ENCODE measurements around the gene BCAS3.
A peak's percentile ranks its signal among the peaks of the same experiment; 100 is the strongest.

The BCAS3 gene

DNA sequence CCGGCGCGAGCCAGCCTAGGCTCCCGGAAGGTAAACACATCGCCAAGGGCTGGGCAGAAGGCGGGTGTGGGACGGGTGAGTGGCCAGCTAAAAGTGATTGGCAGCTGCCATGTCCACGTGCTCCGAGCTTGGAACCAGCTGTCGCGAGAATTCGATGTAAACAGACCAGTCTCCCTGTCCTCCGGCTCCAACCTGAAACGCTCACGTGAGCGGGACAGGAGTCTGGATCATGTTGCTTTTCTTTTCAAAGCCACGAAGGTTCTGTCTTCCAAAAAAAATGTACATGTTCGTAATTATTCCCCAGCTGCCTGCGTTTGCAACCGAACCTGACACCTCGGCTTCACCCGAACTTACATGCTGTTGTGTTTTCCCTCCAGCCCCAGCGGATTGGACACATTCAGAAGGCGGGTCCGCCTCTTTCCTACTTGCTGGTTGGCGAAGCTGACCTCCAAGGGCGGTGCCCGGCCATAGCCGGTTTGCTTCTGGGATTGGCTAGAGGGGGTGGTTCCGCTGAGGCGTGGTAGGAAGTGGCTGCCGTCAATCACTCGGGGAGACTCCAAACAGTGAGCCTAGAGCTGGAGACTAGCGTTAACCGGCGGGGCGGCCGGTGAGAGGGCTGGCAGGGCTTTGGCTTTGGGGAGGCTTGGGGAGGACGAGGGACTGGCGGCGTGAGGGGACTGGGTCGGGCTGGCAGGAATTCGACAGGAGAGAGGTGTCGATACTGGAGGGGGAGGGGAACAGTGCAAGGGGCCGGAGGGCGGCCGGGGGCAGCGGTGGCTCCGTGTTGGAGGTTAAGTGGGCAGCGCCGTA lies at the start of gene BCAS3:
TSS of gene BCAS3 (plus strand) at position 544 of the 810 bp plus-strand sequence.
- peak; percentile 94 for DNase-seq
- Mint-ChIP-seq H3K27me3 (no peaks in the 10 kb centered on the region), H3K9me3 (peaks cover 2% of the 10 kb centered on the region), H3K4me1 (ENCODE audit: low read depth) (peaks cover 20% of the 10 kb centered on the region), H3K4me3 (peak within 1 kb of the TSS; percentile 98), H3K27ac (peak within 1 kb of the TSS; percentile 98), H3K36me3 (ENCODE audit: low read depth) (peaks cover 9% of the 10 kb centered on the region)

DNA sequence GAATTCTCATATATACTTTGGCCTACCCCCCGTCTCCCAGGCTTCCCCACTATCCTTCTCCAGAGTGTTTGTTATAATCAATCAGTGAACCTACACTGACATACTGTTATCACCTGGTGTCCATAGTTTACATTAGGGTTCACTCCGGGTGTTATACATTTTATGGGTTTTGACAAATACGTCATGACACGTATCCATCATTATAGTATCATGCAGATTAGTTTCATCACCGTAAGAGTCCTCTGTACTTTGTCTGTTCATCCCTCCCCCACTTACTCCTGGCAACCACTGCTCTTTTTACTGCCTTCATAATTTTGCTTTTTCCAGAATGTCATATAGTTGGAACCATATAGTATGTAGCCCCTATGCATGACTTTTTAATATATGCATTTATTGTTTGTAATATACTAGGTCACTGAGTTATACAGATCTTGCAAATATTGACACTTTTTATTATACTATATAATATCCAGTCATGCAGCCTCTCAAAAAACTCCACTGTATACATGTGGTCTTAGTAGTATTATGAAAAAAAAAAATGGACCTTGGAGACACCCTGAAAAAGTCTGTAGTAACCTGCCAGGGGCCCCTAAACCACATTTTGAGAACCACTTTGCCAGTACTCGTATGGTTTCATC lies 49.3 kb upstream of the BCAS3 start:
- Mint-ChIP-seq H3K9me3 (no peaks in the 10 kb centered on the region), H3K4me3 (no peak overlapping the region), H3K36me3 (ENCODE audit: low read depth) (peaks cover 34% of the 10 kb centered on the region), H3K4me1 (ENCODE audit: low read depth) (peaks cover 18% of the 10 kb centered on the region), H3K27ac (no peak overlapping the region), H3K27me3 (no peaks in the 10 kb centered on the region)
- no peak for DNase-seq

DNA sequence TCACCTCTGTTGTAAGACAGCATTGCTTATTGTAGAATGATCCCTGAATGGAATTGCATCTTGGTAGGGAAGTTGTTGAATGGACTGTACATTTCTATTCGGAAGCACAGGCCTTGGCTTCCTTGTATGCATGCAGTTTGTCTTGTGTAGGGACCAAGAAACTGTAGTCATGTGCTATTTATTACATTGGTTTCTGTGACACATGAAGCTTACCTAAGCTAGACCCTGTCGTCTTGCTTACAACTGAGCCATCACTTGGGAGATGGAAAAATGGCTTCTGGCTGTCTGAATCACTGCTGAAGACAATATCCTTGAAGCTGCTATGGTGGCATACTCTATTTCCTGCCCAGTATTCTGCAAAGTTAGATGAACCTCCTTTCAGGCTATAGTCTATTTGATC lies 48.5 kb upstream of the BCAS3 start:
- H3K9me3 Mint-ChIP-seq: no peaks in the 10 kb centered on the region
- H3K4me3 Mint-ChIP-seq: no peak overlapping the region

DNA sequence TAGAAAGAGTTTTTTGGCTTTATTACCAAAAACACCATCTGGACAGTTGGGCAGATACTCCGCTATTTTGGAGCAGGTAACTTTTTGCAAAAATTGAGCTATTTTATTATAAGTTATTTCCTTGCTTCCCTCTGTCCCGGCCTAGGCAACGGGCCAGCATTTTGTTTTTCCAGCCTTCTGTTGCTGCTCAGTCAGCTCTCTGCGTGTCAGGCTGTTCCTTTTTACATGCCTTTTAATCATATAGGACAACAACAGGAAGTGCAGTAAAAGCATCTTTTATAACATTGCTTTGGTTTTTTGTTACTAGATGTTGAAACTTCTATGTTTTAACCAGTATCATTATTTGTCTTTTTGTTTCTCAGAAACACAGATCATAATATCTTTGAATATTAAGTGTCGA lies 47.3 kb upstream of the BCAS3 start:
- Mint-ChIP-seq H3K36me3 (ENCODE audit: low read depth) (peaks cover 46% of the 10 kb centered on the region), H3K27me3 (no peaks in the 10 kb centered on the region), H3K4me1 (ENCODE audit: low read depth) (peaks cover 18% of the 10 kb centered on the region), H3K27ac (peak overlapping the region; percentile 8), H3K4me3 (no peak overlapping the region), H3K9me3 (no peaks in the 10 kb centered on the region)
- no peak for DNase-seq

More for the DNA sequence above, 48.5 kb upstream of the BCAS3 start:
- Mint-ChIP-seq H3K36me3 (ENCODE audit: low read depth) (peaks cover 34% of the 10 kb centered on the region), H3K27ac (peak overlapping the region; percentile 4), H3K4me1 (ENCODE audit: low read depth) (peaks cover 18% of the 10 kb centered on the region), H3K27me3 (no peaks in the 10 kb centered on the region)
- no peak for DNase-seq

DNA sequence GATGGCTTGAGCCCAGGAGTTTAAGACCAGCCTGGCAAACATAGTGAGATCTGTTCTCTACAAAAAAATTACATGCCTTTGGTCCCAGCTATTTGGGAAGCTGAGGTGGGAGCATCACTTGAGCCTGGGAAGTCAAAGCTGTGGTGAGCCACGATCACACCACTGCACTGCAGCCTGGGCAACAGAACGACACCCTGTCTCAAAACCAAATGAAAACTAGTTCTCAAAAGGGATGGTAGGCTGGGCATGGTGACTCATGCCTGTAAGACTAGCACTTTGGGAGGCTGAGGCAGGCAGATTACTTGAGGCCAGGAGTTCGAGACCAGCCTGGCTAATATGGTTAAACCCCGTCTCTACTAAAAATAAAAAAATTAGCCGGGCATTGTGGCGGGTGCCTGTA lies 46.5 kb upstream of the BCAS3 start:
- Mint-ChIP-seq H3K4me1 (ENCODE audit: low read depth) (peaks cover 18% of the 10 kb centered on the region), H3K27ac (peak overlapping the region; percentile 29), H3K9me3 (no peaks in the 10 kb centered on the region), H3K4me3 (no peak overlapping the region), H3K27me3 (no peaks in the 10 kb centered on the region), H3K36me3 (ENCODE audit: low read depth) (peaks cover 48% of the 10 kb centered on the region)
- DNase-seq: no peak

DNA sequence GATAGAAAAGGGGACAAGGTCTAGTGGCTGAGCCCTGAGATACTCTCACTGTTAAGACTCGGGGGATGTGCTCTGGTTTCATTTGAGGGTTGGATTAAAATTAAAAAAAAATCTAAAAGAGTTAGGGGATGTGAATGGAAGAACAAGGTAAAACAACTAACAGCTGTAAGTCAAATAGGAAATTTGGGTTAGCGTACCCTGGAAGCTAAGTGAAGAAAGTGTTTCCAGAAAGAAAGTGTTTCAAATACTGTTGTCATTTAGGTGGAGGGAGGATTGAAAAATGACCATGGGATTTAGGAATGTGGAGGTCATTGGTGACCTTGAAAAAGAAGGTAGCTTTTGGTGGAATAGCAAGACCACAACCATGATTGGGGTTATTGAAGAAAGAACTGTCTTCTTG lies 40.0 kb upstream of the BCAS3 start:
- Mint-ChIP-seq H3K9me3 (no peaks in the 10 kb centered on the region), H3K4me3 (no peak overlapping the region), H3K27ac (no peak overlapping the region), H3K27me3 (no peaks in the 10 kb centered on the region), H3K36me3 (ENCODE audit: low read depth) (peaks cover 74% of the 10 kb centered on the region), H3K4me1 (ENCODE audit: low read depth) (peaks cover 10% of the 10 kb centered on the region)
- DNase-seq: no peak

DNA sequence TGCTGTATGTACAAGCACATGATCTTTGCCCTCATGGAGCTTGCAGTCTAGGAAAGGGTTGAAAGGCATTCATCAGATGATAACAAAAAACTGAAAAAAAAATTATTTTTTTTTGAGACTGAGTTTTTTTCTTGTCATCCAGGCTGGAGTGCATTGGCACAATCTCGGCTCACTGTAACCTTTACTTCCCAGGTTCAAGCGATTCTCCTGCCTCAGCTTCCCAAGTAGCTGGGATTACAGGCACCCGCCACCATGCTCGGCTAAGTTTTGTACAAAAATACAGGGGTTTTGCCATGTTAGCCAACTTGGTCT lies 38.7 kb upstream of the BCAS3 start:
- Mint-ChIP-seq H3K27me3 (no peaks in the 10 kb centered on the region), H3K4me3 (no peak overlapping the region), H3K9me3 (no peaks in the 10 kb centered on the region), H3K27ac (no peak overlapping the region), H3K36me3 (ENCODE audit: low read depth) (peaks cover 75% of the 10 kb centered on the region), H3K4me1 (ENCODE audit: low read depth) (peaks cover 10% of the 10 kb centered on the region)
- DNase-seq: no peak

DNA sequence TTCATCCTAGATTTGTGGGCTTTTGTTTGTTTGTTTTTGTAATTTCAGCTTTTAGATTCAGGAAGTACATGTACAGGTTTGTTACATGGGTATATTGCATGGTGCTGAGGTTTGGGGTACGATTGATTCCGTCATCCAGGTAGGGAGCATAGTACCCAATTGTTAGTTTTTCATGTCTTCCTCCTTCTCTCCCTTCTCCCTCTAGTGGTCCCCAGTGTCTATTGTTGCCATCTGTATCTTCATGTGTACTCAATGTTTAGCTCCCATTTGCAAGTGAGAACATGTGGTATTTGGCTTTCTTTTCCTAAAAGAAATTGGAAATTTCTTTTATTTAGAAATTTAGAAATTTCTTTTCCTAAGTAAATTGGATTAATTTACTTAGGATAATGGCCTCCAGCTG lies 37.1 kb upstream of the BCAS3 start:
- H3K4me1 Mint-ChIP-seq (ENCODE audit: low read depth): peaks cover 10% of the 10 kb centered on the region
- DNase-seq: no peak
- no peaks in the 10 kb centered on the region for H3K9me3 Mint-ChIP-seq
- no peak overlapping the region for H3K27ac Mint-ChIP-seq
- H3K4me3 Mint-ChIP-seq: no peak overlapping the region
- H3K27me3 Mint-ChIP-seq: no peaks in the 10 kb centered on the region
- peaks cover 65% of the 10 kb centered on the region for H3K36me3 Mint-ChIP-seq (ENCODE audit: low read depth)

DNA sequence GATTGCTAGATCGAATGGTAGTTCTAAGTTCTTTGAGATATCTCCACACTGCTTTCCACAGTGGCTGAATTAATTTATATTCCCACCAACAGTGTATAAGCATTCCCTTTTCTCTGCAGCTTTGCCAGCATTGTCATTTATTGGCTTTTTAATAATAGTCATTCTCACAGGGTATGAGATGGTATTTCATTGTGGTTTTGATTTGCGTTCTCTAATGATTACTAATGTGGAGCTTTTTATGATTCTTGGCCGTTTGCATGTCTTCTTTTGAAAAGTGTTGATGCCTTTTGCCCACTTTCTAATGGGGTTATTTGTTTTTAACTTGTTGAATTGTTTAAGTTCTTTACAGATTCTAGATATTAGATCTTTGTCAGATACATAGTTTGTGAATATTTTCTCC lies 36.5 kb upstream of the BCAS3 start:
- DNase-seq: no peak
- H3K4me1 Mint-ChIP-seq (ENCODE audit: low read depth): peaks cover 11% of the 10 kb centered on the region
- peaks cover 59% of the 10 kb centered on the region for H3K36me3 Mint-ChIP-seq (ENCODE audit: low read depth)
- no peaks in the 10 kb centered on the region for H3K27me3 Mint-ChIP-seq
- H3K27ac Mint-ChIP-seq: no peak overlapping the region
- H3K4me3 Mint-ChIP-seq: no peak overlapping the region
- no peaks in the 10 kb centered on the region for H3K9me3 Mint-ChIP-seq

DNA sequence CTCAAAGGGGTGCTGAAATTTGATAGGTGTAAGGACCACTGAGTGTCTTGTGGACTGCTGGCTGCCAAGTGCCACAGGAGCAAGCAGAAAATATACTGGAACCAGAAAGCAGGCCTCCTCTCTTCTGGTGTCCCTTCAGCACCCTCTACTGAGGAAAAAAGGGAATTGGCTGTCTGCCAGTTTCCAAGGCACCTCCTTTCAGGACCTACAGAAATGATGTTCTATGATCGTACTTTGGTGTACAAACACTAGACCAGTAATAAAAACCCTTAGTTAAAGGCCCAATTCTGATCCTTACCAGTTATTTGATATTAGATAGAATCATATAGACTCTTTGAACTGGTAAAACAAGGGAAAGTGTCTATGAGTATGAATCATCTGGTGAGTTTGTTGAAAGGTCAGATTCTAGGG lies 35.8 kb upstream of the BCAS3 start:
- DNase-seq: no peak
- H3K4me3 Mint-ChIP-seq: no peak overlapping the region
- H3K4me1 Mint-ChIP-seq (ENCODE audit: low read depth): peaks cover 14% of the 10 kb centered on the region
- H3K27ac Mint-ChIP-seq: no peak overlapping the region
- peaks cover 57% of the 10 kb centered on the region for H3K36me3 Mint-ChIP-seq (ENCODE audit: low read depth)
- H3K27me3 Mint-ChIP-seq: no peaks in the 10 kb centered on the region
- H3K9me3 Mint-ChIP-seq: no peaks in the 10 kb centered on the region

DNA sequence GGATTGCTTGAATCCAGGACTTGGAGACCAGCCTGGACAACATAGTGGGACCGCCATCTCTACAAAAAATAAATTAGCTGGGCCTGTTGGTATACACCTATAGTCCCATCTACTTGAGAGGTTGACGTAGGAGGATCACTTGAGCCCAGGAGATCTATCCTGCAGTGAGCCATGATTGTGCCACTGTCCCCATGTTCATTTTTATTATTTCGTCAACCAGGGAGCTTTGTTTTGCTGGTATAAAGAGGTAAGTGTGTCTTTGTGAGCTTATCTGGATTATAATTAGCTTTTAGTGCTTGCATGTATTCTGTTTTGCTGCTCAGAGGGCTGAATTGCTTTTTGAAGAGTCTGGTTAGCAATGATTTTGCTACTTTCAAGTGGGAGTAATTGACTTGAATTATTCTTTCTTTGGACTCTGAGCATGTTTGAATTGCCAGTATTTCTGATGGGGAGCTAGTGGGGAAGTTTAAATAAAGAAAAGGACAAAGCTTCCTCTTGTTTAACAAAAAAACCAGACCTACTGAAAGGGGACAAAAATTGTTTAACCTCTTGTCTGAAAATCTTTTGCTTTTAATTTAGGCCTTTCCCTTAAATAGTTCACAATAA lies 31.6 kb upstream of the BCAS3 start:
- no peak for DNase-seq
- Mint-ChIP-seq H3K36me3 (ENCODE audit: low read depth) (peaks cover 56% of the 10 kb centered on the region), H3K4me1 (ENCODE audit: low read depth) (peaks cover 15% of the 10 kb centered on the region), H3K27me3 (no peaks in the 10 kb centered on the region), H3K4me3 (no peak overlapping the region), H3K9me3 (no peaks in the 10 kb centered on the region), H3K27ac (no peak overlapping the region)

DNA sequence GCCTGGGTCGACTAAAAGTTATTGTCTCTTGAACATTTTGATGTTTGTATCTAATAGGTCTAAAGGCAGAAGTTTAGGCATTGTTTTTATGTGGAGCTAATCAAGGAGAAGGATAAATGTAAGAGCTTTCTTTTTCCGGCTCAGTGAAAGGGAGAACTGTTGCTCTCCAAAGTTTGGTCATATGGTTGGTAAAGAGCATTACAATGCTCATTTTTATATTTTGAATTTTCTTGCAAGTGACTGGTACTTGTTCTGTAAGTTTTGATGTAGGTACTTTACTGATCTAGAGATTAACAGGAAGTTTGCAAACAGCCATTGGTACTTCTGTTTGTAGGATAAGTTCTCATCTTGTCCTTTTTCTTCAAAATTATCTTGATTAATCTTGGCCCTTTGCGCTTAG lies 30.9 kb upstream of the BCAS3 start:
- H3K4me1 Mint-ChIP-seq (ENCODE audit: low read depth): peaks cover 12% of the 10 kb centered on the region
- peak overlapping the region; percentile 44 for H3K27ac Mint-ChIP-seq
- no peaks in the 10 kb centered on the region for H3K27me3 Mint-ChIP-seq
- peaks cover 54% of the 10 kb centered on the region for H3K36me3 Mint-ChIP-seq (ENCODE audit: low read depth)
- DNase-seq: no peak
- H3K4me3 Mint-ChIP-seq: no peak overlapping the region
- no peaks in the 10 kb centered on the region for H3K9me3 Mint-ChIP-seq

DNA sequence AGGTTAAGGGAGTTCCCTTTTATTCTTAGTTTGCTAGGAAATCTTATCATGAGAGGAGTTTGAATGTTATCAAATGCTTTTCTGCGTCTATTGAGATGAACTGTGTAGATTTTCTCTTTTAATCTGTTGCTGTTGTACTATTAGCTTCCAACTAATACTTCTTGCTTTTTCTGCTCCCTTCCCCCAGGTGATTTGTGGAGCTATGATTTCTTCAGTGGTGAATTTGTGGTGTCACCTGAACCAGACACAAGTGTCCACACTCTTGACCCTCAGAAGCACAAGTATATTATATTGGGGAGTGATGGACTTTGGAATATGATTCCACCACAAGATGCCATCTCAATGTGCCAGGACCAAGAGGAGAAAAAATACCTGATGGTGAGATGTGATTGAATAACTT lies 29.9 kb upstream of the BCAS3 start:
- H3K27me3 Mint-ChIP-seq: no peaks in the 10 kb centered on the region
- peaks cover 16% of the 10 kb centered on the region for H3K4me1 Mint-ChIP-seq (ENCODE audit: low read depth)
- peaks cover 56% of the 10 kb centered on the region for H3K36me3 Mint-ChIP-seq (ENCODE audit: low read depth)
- H3K27ac Mint-ChIP-seq: no peak overlapping the region
- no peak for DNase-seq
- H3K4me3 Mint-ChIP-seq: no peak overlapping the region
- H3K9me3 Mint-ChIP-seq: no peaks in the 10 kb centered on the region

DNA sequence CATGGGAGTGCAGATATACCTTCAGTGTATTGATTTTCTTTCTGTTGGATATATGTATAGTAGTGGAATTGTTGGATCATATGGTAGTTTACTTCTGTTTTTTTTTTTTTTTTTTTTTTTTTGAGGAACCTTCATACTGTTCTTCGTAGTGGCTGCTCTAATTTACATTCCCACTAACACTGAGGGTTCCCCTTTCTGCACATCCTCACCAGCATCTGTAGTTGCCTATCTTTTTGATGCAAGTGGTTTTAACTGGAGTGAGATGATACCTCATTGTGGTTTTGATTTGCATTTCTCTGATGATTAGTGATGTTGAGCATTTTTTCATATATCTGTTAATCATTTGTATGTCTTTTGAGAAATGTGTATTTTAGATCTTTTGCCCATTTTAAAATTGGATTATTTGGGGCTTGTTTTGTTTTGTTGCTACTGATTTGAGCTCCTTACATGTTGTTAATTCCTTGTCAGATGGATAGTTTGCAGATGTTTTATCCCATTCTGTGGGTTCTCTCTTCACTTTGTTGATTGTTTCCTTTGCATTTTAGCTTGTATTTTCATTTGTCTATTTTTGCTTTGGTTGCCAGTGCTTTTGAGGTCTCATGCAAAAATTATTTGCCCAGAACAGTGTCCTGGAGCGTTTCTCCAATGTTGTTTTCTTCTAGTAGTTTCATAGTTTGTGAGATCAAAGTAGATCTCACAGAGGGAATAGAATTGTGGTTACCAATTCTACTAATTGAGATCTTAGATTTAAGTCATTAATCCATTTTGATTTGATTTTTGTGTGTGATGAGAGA lies 25.0 kb upstream of the BCAS3 start:
- no peaks in the 10 kb centered on the region for H3K27me3 Mint-ChIP-seq
- no peak overlapping the region for H3K27ac Mint-ChIP-seq
- H3K4me3 Mint-ChIP-seq: no peak overlapping the region
- peaks cover 25% of the 10 kb centered on the region for H3K4me1 Mint-ChIP-seq (ENCODE audit: low read depth)
- H3K36me3 Mint-ChIP-seq (ENCODE audit: low read depth): peaks cover 58% of the 10 kb centered on the region
- no peaks in the 10 kb centered on the region for H3K9me3 Mint-ChIP-seq
- no peak for DNase-seq

Measured in activated T-cell treated with anti-CD3 and anti-CD28 coated beads, Interleukin-2, amount 50 U/mL, for 24 hours (primary cell).